ENCODE data around the gene ABCA13.

ABCA13 gene

DNA sequence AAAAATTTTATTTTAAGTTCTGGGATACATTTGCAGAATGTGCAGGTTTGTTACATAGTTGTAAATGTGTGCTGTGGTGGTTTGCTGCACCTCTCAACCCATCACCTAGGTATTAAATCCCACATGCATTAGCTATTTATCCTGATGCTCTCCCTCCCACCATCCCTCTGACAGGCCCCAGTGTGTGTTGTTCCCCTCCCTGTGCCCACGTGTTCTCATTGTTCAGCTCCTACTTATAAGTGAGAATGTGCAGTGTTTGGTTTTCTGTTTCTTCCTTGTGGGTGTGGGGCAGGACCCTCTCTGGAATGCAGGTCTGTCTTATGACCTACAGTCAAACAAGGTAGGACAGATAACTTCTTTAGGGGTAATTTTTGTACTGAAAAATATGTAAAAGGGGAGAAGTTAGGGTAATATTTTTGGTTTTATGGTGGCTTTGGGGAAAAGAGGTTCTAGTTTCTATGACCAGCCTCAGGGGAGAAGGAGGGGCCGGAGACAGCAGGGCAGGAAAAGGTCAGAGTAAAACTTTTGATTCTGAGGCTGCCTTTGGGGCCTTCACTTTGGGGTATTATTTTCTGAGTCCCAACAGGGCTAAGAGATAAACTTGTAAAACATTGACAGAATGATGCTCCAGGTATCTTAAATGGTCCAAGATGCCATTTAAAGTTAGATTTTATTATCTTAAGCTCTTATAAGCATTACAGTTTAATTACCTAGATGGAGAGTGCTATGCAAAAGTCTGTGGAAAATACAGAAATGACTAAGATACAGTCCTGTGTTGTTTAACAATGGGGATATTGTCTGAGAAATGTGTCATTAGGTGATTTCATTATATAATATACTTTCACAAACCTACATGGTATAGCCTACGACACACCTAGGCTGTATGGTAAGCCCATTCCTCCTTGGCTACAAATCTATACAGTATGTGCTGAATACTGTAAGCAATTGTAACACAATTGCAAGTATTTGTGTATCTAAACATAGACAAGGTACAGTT is 354.8 kb downstream of the ABCA13 start:
- no peak for DNase-seq (ENCODE audit: low spot score)

DNA sequence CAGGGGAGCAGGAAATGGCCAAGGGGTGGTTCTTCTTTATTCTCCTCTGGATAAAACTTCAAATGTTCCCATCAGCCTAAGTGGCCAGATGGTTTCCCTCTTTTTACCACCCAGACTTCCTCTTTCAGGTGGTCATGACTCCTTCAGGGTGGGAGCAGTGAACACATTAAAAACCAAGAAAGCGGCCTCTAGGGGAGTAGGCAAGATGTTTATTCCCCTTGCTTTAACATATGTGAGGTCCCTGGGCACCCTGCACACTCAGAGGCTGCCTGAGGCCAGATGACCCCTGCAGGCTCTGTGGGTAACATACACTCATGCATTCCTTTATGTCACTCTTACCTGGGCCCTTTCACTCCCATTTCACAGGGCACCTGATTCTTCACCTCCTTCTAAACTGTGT is 357.4 kb downstream of the ABCA13 start:
- no peak for DNase-seq (ENCODE audit: low spot score)

DNA sequence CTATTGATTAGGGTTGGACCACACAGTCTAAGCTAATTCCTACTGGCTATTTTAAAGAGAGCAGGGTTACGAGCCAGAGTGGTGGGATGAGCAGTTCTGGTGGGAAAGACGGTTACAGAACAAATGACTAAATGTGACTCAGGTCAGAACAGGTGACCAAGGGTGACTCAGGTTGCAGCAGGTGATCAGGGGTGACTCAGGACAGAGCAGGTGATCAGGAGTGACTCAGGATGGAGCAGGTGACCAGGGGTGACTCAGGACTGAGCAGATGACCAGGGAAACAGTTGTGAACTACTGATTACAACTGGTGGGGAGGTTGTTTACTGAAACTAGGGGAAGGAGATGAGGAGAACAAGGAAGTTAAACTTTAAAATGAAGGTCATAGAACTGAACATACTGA is 366.3 kb downstream of the ABCA13 start:
- DNase-seq (ENCODE audit: low spot score) = no peak

GRCh38 chr7:48540746-48541145 is 369.5 kb downstream of the ABCA13 start:
- DNase-seq (ENCODE audit: low spot score) = no peak

GRCh38 chr7:48548667-48549066 is 377.4 kb downstream of the ABCA13 start:
- DNase-seq (ENCODE audit: low spot score) = no peak

DNA sequence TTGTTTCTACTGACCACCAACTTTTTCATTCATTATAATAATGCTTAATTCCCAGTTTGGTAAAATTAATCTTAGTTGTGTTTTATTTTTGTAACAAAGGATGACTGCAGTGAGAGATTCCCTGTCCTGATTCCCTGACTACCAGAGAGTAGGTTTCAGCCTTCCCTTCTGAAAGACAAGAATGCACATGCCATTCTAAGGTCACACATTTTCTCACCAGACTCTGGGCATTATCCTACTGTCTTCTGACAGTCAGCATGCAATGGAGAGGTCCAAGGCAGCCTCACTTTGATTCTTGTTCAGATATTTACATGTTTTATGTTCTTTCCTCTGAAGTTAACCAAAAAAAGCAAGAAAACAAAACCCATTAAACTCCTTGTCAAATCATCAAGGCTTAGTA is 380.4 kb downstream of the ABCA13 start:
- no peak for DNase-seq (ENCODE audit: low spot score)

GRCh38 chr7:48563334-48563733 is 392.1 kb downstream of the ABCA13 start:
- DNase-seq (ENCODE audit: low spot score) = no peak

GRCh38 chr7:48575516-48575915 is 404.3 kb downstream of the ABCA13 start:
- no peak for DNase-seq (ENCODE audit: low spot score)

DNA sequence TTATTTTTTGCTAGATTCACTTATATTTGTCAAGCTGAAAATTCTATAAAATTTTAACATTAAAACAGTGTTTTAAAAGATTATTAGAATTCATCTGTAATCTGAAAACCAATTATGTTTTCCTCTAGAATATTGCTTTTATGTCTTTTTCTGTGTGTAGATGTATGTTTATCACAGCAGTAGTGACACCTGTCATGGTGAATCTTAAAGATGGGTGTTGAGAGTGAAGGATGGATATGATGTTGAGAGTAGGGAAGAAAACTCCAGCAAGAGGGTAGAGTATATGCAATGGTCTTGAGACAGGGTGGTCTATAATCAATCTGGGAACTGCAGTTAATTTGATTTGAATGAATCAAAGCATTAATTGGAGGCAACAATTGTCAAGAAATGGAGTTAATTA is 416.2 kb downstream of the ABCA13 start:
- no peak for DNase-seq (ENCODE audit: low spot score)

- DNase-seq (ENCODE audit: low spot score) = no peak
Measured at GRCh38 chr7:48594349-48594748, 423.1 kb downstream of the ABCA13 start.

- DNase-seq (ENCODE audit: low spot score) = no peak
Measured at GRCh38 chr7:48595756-48596155, 424.5 kb downstream of the ABCA13 start.

- DNase-seq (ENCODE audit: low spot score) = no peak
Measured at GRCh38 chr7:48610705-48611104, 439.4 kb downstream of the ABCA13 start.

DNA sequence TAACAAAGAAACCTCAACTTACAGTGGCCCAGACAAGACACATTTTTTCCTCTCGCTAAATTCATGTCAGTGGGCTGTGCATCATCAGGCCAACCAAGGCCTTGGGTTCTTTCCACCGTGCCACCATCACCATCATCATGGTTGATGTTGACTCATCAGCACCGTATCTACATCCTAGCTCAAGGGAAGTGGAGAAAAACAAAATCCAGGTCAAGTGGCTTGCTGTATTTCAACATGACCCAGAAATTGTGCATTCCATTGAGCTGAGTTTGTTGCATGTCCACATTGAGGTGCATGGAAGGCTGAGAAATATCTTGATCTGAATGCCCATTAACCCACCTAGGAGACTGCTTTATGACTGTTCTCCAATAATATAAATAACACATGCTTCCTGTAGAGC is 440.7 kb downstream of the ABCA13 start:
- DNase-seq (ENCODE audit: low spot score) = no peak

DNA sequence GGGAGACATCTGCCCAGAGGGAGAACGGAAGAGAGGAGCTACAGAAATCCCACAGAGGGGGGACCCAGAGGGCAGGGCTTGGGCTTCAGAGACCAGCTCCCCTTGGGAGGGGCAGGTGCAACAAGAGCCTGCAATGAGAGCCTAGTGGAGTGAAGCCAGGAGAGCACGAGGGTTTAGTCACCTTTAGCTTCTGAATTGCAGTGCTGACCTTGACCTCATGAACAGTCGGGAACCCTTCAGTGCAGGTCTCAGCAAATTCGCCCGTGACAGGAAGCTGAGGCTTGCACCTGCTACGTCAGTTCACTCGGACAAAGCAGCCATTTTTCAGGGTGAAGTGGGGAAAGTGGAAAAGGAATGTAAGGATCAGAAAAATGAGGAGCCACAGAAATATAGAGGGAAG is 446.2 kb downstream of the ABCA13 start:
- DNase-seq (ENCODE audit: low spot score) = no peak

GRCh38 chr7:48617993-48618392 is 446.7 kb downstream of the ABCA13 start:
- no peak for DNase-seq (ENCODE audit: low spot score)

GRCh38 chr7:48621076-48621475 is 449.8 kb downstream of the ABCA13 start:
- no peak for DNase-seq (ENCODE audit: low spot score)

DNA sequence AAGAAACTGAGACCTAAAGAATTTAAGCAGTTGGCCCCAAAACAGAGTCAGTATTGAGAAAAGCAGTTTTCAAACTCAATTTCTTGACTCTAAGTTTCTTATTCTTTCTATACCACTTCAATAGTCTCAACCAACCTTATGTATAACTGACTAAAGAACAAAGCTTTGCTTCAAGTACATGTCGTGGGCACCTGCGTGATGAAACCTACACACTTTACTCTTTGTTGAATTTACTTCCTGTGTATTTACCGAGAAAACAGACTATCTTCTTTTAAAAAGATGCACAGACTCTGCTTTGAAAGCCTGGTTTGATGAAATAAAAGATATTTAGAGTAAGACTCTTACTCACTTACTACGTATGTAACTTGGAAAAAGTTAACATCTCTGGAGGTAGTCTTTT is 455.9 kb downstream of the ABCA13 start:
- DNase-seq (ENCODE audit: low spot score) = no peak

GRCh38 chr7:48628793-48629349 is 457.6 kb downstream of the ABCA13 start:
- DNase-seq (ENCODE audit: low spot score) = no peak

DNA sequence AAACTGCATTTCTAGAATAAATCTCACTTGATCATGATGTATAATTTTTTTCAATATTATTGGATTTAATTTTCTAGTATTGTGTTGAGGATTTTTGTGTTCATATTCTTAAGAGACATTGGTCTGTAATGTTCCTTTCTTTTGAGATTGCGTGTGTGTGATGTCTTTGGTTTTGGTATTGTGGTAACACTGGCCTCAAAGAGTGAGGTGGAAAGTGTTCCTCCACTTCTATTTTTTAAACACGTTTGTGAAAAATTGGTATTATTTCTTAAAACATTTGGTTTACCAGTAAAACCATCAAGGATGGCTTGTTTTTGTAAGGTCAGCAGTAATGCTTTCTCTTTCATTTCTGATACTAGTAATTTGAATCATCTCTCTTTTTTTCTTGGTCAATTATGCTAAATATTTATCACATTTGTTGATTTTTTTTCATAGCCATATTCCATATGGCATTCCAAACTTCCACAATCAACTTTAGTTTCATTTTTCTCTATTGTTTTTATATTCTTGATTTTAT is 462.9 kb downstream of the ABCA13 start:
- no peak for DNase-seq (ENCODE audit: low spot score)

DNA sequence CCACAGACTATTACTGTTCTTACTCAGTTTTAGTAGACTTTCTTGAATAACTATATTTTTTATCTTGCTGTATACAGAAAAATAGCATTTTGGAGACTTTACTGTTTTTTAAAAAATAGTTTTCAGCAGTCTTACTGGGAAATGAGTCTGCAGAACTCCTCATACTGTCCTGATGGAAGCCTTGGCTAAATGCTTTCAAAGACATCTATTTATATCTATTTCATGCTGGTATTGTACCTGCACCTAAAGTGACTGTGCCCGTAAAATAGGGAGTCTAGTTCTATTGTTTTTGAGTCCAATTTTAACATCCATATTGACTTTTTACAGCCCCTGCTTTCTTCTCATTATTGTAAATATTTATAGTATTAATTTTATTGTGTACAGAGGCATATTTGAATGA is 464.5 kb downstream of the ABCA13 start:
- DNase-seq (ENCODE audit: low spot score) = no peak

GRCh38 chr7:48636391-48637015 is 465.2 kb downstream of the ABCA13 start:
- DNase-seq (ENCODE audit: low spot score) = no peak

- DNase-seq (ENCODE audit: low spot score) = no peak
Measured at GRCh38 chr7:48637382-48637781, 466.1 kb downstream of the ABCA13 start.

DNA sequence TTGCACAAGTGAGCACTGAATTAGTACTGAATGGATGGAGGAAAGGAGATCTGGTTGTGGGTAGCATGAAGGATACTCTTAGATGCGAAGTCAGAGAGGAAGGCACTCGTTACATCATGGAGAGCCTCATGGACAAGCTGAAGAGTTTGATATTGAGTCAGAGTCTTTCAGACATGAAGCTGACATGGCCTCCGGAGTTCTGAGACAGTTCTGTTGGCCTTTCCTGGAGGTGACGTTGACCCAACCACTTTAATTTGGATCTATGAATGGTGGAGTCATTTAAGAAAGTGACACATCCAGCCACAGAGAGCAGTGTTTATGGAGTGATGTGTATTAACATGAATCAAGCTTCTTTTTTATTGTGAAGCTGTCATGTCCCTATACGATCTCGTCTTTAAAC is 466.8 kb downstream of the ABCA13 start:
- no peak for DNase-seq (ENCODE audit: low spot score)

Data from CD4-positive, alpha-beta T cell treated with Interleukin-2 at 100 ng/mL for 4 hours (primary cell).